Thyroid gland (tissue), 4 donors: ENCODE results near the gene BTBD9.

Experiments used
- CTCF ChIP-seq, 6 experiments: fragments of 200-600 bp in 3 of 6; fragments of 450-650 bp in 3 of 6; sonication (generic) in 3 of 6; IDR thresholded peaks; one replicate each; pipeline ENCODE4 v1.5.1; 2016 to 2019; ENCODE audit warnings: antibody characterized with exemption in 6 of 6, mild to moderate bottlenecking in 2 of 6, inconsistent platforms in 1 of 6, moderate library complexity in 1 of 6
- POLR2A ChIP-seq, 2 donors: fragments of 450-650 bp; IDR thresholded peaks; one replicate each; pipeline ENCODE4 v1.6.1; 2017; ENCODE audit warnings: antibody characterized with exemption in 2 of 2, mild to moderate bottlenecking in 2 of 2, moderate library complexity in 1 of 2

- TF ChIP-seq CTCF (IDR thresholded peaks at IDR 0.05) (no peak), POLR2A (IDR thresholded peaks at IDR 0.05) (no peak)
Observed at GRCh38 chr6:38161331-38161730, 478.4 kb downstream of the BTBD9 start.
